ENCODE measurements around the gene TM6SF1. TPM values are rescaled to one million over a fixed set of nuclear protein-coding genes. Genes with fewer than 3 reads are reported as not detected.
"Not testable (repeated sequence)": the region's sequence is repeated elsewhere in the genome, so short reads cannot be mapped to it uniquely, and the experiment has no call there.

Gene TM6SF1
- total RNA-seq, 2 donors from 2014 or later = 1.2 to 1.9 TPM

DNA sequence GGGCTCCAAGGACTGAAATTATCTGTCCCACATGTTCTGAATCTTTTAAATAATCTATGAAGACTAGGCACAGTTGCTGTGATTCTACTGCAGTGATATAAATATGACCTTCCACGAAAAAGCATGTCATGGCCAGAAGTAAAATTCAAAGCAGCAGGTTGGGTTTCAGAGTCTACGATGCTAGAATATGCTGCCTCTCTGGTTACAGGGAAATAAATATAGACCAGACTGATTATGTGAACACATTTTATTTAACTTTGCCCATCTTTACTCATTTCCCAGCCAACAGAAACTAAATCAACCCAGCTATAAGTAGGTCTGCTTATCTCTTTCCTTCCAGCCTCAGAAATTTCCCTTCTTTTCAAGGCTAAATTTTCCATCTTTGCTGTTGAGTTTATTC is 19.9 kb upstream of the TM6SF1 start:
- Mint-ChIP-seq H3K36me3 (ENCODE audit: low read depth) (no peaks in the 10 kb centered on the region), H3K4me1 (peaks cover 7% of the 10 kb centered on the region), H3K27me3 (ENCODE audit: insufficient read depth) (peaks cover 3% of the 10 kb centered on the region), H3K4me3 (no peak overlapping the region), H3K27ac (no peak overlapping the region), H3K9me3 (no peaks in the 10 kb centered on the region)
- Histone ChIP-seq H3K9me3 (ENCODE audit: control insufficient read depth, low read length) (no peaks in the 10 kb centered on the region), H3K27me3 (ENCODE audit: control insufficient read depth, insufficient read depth, low read length, poor library complexity, severe bottlenecking) (no peaks in the 10 kb centered on the region), H3K27ac (ENCODE audit: low read depth, low read length) (no peak overlapping the region), H3K36me3 (ENCODE audit: control insufficient read depth, insufficient read depth, low read length) (no peaks in the 10 kb centered on the region), H3K4me3 (ENCODE audit: low read length) (no peak overlapping the region), H3K4me1 (ENCODE audit: control insufficient read depth, insufficient read depth, low read length) (peaks cover 5% of the 10 kb centered on the region), H3K9ac (ENCODE audit: extremely low read depth, low read length, poor library complexity, severe bottlenecking) (no peak overlapping the region)
- 96 to 100% methylated on average over 2 of the region's 2 CpGs for WGBS, 2 experiments (ENCODE audit: insufficient coverage in 1 of 2, insufficient read length in 1 of 2)
- DNase-seq = no peak
- TF ChIP-seq, protein P1, sequence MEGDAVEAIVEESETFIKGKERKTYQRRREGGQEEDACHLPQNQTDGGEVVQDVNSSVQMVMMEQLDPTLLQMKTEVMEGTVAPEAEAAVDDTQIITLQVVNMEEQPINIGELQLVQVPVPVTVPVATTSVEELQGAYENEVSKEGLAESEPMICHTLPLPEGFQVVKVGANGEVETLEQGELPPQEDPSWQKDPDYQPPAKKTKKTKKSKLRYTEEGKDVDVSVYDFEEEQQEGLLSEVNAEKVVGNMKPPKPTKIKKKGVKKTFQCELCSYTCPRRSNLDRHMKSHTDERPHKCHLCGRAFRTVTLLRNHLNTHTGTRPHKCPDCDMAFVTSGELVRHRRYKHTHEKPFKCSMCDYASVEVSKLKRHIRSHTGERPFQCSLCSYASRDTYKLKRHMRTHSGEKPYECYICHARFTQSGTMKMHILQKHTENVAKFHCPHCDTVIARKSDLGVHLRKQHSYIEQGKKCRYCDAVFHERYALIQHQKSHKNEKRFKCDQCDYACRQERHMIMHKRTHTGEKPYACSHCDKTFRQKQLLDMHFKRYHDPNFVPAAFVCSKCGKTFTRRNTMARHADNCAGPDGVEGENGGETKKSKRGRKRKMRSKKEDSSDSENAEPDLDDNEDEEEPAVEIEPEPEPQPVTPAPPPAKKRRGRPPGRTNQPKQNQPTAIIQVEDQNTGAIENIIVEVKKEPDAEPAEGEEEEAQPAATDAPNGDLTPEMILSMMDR (conservative IDR thresholded peaks at IDR 0.05) = no peak

DNA sequence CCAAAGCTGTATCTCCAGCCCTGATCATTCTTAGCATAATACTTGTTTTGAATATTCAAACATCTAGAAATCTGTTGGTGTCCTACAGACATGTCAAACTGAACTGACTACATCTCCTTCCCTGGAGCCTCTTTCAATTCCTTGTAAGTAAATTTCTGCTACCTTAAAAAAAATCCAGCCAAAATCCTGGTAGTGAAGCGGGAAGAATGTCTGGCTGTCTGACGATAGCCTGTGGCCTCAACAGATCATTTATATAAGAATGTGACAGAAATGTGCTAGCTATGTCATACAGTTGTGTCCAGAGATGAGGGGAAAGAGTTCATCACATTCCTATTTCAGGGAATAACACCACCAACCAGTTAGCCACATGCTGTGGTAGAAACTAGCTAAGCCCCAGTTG is 18.6 kb upstream of the TM6SF1 start:
- TF ChIP-seq, protein P1 (conservative IDR thresholded peaks at IDR 0.05) = no peak
- Histone ChIP-seq H3K9ac (ENCODE audit: extremely low read depth, low read length, poor library complexity, severe bottlenecking) (no peak overlapping the region), H3K4me1 (ENCODE audit: control insufficient read depth, insufficient read depth, low read length) (peaks cover 6% of the 10 kb centered on the region), H3K36me3 (ENCODE audit: control insufficient read depth, insufficient read depth, low read length) (no peaks in the 10 kb centered on the region), H3K9me3 (ENCODE audit: control insufficient read depth, low read length) (no peaks in the 10 kb centered on the region), H3K4me3 (ENCODE audit: low read length) (no peak overlapping the region), H3K27me3 (ENCODE audit: control insufficient read depth, insufficient read depth, low read length, poor library complexity, severe bottlenecking) (no peaks in the 10 kb centered on the region), H3K27ac (ENCODE audit: low read depth, low read length) (no peak overlapping the region)
- H3K27me3 Mint-ChIP-seq (ENCODE audit: insufficient read depth) = peaks cover 3% of the 10 kb centered on the region
- no peaks in the 10 kb centered on the region for H3K36me3 Mint-ChIP-seq (ENCODE audit: low read depth)
- DNase-seq = no peak
- H3K4me1 Mint-ChIP-seq = peaks cover 7% of the 10 kb centered on the region
- no peak overlapping the region for H3K27ac Mint-ChIP-seq
- H3K4me3 Mint-ChIP-seq = no peak overlapping the region
- 82 to 92% methylated on average over 2 of the region's 2 CpGs for WGBS, 2 experiments (ENCODE audit: insufficient coverage in 1 of 2, insufficient read length in 1 of 2)
- no peaks in the 10 kb centered on the region for H3K9me3 Mint-ChIP-seq

DNA sequence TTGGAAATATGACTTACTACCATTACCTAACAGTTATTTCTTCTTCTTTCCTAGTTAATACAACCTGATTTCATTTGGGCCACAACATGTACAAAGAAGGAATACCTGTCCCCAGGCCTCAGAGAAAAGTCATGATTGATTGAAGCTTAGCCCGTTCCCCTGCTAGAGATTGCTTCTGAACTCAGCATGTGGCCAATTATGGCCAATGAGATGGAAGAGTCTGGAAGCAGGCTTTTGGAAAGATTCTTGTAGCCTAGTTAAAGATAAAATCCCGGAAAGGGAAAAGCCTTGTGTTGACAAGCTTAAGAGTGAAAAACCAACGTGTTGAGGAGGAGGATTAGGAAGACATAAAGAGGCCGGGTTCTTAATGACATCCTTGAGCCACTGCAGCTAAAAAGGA is 17.0 kb upstream of the TM6SF1 start:
- Histone ChIP-seq H3K9ac (ENCODE audit: extremely low read depth, low read length, poor library complexity, severe bottlenecking) (no peak overlapping the region), H3K4me1 (ENCODE audit: control insufficient read depth, insufficient read depth, low read length) (peaks cover 9% of the 10 kb centered on the region), H3K36me3 (ENCODE audit: control insufficient read depth, insufficient read depth, low read length) (no peaks in the 10 kb centered on the region), H3K27me3 (ENCODE audit: control insufficient read depth, insufficient read depth, low read length, poor library complexity, severe bottlenecking) (no peaks in the 10 kb centered on the region), H3K27ac (ENCODE audit: low read depth, low read length) (no peak overlapping the region), H3K9me3 (ENCODE audit: control insufficient read depth, low read length) (no peaks in the 10 kb centered on the region), H3K4me3 (ENCODE audit: low read length) (no peak overlapping the region)
- no peaks in the 10 kb centered on the region for H3K36me3 Mint-ChIP-seq (ENCODE audit: low read depth)
- TF ChIP-seq, protein P1 (conservative IDR thresholded peaks at IDR 0.05) = no peak
- WGBS, 2 experiments (ENCODE audit: insufficient coverage in 1 of 2, insufficient read length in 1 of 2) = 55 to 63% methylated on average over 4 of the region's 4 CpGs
- H3K4me3 Mint-ChIP-seq = no peak overlapping the region
- H3K9me3 Mint-ChIP-seq = no peaks in the 10 kb centered on the region
- H3K4me1 Mint-ChIP-seq = peaks cover 12% of the 10 kb centered on the region
- no peak overlapping the region for H3K27ac Mint-ChIP-seq
- H3K27me3 Mint-ChIP-seq (ENCODE audit: insufficient read depth) = peaks cover 3% of the 10 kb centered on the region
- no peak for DNase-seq

DNA sequence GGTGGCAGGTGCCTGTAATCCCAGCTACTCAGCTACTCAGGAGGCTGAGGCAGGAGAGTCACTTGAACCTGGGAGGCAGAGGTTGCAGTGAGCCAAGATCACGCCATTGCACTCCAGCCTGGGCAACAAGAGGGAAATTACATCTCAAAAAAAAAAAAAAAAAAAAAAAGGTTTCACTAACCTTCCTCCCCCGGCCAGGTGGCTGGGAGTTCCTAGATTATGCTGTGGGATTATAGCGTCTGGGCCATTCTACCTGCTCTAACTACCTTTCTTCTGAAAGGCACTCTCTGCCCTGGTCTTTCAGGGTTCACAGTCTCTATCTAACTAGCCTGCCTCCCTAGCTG is 15.5 kb upstream of the TM6SF1 start:
- not testable (repeated sequence) for H3K27me3 Mint-ChIP-seq (ENCODE audit: insufficient read depth); H3K4me1 ChIP-seq (ENCODE audit: control insufficient read depth, insufficient read depth, low read length); H3K9me3 ChIP-seq (ENCODE audit: control insufficient read depth, low read length); H3K36me3 Mint-ChIP-seq (ENCODE audit: low read depth); DNase-seq; H3K27ac ChIP-seq (ENCODE audit: low read depth, low read length); H3K9me3 Mint-ChIP-seq; H3K27ac Mint-ChIP-seq; H3K4me3 Mint-ChIP-seq; H3K27me3 ChIP-seq (ENCODE audit: control insufficient read depth, insufficient read depth, low read length, poor library complexity, severe bottlenecking); H3K9ac ChIP-seq (ENCODE audit: extremely low read depth, low read length, poor library complexity, severe bottlenecking); H3K36me3 ChIP-seq (ENCODE audit: control insufficient read depth, insufficient read depth, low read length); H3K4me3 ChIP-seq (ENCODE audit: low read length)
- peaks cover 12% of the 10 kb centered on the region for H3K4me1 Mint-ChIP-seq
- WGBS, 2 experiments (ENCODE audit: insufficient coverage in 1 of 2, insufficient read length in 1 of 2) = 96 to 100% methylated on average over 1 to 2 of the region's 3 CpGs
